HL-60/S4 treated with retinoic acid at 250 ng/mL for 4 days and 3 days (cell line): ENCODE results near the gene PRCC.

Source experiments
- in situ Hi-C: fragments of 300-500 bp; cut with MboI; formaldehyde crosslinking; loops from 2 replicates; pipeline ENCODE4 v1.7.0; 2022; ENCODE audit warnings: low sequenced_read_pairs

The PRCC gene

DNA sequence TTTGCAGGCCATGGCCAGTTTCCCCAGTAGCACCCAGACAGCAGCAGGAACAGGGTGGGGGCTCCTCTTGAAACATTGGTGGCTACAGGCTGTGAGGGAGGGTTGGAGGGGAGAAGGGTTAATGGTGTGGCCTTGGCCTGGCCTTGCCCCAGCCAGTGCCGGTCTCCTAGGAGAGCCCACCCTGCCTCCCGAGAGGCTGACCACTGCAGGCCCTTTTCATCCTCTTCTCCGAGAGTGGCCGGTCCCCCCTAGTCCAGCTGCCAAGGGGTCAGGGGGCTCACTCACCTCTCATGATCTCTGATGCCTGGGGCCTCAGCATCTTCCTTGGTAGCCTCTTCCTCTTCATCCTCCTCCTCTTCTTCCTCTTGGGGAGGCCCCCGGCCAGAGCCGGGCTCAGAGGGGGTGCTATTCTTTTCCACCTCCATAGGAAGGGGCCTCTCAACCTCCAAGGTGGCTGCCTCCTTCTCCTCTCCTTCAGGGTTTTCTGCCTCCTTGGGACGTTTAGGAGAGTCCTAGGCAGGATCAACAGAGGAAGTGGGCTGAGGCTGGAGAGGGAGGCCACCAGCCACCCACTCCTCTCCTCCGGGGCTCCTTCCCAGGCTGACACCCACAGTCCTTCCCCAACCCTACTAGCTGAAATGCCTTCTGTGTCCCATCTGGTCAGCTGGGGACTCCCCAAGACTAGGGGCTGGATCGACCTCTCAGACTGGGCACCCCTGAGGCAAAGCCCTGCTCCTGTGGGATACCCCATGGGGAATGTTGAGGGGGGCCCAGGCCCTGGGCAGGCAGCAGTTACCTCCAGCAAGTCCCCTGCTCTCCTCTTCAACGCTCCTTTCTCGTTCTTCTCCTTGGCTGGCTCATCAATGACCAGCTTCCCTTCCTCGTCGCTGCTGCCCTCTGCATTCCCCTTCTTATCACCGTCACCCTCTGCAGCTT lies 23.7 kb upstream of the PRCC start:
- in situ Hi-C loops, result no loop called here

GRCh38 chr1:156744344-156744743 lies 23.0 kb upstream of the PRCC start:
- in situ Hi-C loops, result no loop called here

DNA sequence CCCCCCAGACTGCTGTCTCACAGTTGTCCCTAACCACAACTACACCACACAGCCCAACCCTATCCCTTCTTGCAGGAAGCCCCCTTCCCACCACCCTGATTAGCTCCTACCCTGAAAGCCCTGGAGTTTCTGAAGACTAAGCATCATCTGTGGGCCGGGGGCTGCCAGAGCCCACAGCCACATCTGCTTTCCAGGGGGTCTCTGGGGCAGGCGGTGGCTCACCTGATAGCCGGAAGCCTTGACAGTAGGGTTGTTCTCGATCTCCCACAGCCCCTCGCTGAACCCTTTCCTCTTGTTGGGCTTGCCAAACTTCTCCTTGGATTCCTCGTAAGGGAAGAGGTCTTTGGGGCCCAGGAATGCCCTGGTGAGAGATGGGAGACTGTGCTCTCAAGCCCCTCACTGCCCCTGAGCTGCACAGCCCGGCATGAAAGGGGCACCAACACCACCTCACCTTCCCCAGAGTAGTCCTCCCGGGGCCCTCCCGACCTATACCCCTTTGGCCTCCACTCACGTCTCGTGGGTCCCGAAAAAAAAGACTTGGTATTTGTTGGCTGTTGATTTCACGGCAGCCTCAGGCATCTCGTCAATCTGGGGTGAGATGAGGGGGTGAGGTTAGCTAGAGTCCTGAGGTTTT lies 22.4 kb upstream of the PRCC start:
- in situ Hi-C loops, result no loop called here

- in situ Hi-C loops, result no loop called here
These were observed 21.5 kb upstream of the PRCC start for GRCh38 chr1:156745881-156746280.

GRCh38 chr1:156746406-156746727 lies 21.0 kb upstream of the PRCC start:
- in situ Hi-C loops, result no loop called here

GRCh38 chr1:156746728-156747631 lies 20.4 kb upstream of the PRCC start:
- in situ Hi-C loops, result no loop called here

DNA sequence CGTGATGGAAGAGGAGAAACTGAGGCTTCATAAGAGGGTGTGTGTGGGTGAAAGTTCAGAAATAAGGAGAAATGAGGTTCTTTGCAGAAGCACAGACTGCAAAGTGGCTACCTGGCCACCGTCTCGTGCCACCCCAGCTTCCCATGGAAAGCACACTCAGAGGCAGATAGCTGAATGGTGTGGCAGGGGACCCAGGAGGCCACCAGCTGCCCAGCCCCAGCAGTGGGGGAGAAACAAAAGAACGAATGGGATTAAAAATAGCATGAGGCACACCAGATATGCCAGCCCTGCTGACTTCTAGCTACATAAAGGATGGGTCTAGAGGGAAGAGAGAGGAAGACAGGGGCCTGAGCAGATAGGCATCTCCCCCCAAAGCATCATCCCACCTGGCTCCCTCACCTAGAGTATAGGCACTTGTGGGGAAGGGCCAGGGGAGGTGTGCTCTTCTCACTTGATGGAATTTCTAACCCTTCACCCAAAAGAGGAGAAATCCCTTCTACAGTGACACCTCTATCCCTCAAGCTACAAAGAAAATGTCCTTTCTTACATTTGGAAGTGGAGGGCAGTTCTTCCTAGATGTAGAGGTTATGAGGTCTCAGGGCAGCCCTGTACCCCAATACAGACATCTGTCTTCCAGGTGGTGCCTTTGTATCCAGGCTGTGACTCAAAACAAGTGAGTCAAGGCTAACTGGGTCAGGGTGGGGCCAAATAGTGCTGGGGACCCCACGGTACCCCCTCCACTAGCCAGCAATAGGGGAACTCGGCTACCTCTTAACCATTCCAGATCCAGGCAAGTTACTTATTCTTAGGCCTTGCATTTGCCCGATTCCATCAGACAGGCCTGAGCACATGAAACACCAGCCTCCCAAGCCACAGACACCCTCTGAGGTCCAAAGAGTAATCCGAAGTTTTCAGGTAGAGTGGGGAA lies 19.3 kb upstream of the PRCC start:
- in situ Hi-C loops, result no loop called here

DNA sequence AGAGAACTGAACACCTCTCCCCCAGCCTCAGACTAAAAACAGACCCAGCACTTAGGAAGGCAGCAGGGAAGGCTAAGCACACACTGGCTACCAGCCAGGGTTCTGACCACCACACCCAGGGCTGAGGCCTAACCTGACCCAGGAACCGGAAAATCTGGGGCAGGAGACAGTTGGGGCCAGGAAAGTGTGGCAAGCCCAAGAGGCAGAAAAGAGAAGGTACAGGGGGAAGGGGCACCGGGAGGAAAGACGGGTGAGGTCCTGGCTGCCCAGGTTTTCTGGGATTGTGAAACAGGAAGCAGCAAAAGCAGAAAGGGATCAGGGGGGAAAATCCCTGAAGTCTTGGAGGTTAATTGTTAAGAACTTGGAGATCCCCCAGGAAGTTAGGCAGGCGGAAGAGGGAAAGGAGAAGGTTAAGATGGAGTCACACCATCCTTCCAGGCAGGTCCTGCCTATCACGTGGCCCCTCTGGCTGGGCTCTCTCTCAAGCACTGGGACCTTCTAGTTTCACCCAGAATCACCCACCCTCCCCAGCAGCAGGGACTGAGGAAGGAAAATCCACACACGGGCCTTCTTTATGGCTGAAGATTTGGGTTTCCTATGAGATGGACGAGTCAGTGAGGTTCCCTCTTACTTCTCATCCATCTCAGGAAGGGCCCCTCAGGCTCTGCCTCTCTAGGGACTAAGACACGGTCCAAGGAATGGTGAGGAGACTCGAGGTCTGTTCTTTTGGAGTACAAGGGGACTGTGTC lies 18.5 kb upstream of the PRCC start:
- in situ Hi-C loops, result no loop called here

DNA sequence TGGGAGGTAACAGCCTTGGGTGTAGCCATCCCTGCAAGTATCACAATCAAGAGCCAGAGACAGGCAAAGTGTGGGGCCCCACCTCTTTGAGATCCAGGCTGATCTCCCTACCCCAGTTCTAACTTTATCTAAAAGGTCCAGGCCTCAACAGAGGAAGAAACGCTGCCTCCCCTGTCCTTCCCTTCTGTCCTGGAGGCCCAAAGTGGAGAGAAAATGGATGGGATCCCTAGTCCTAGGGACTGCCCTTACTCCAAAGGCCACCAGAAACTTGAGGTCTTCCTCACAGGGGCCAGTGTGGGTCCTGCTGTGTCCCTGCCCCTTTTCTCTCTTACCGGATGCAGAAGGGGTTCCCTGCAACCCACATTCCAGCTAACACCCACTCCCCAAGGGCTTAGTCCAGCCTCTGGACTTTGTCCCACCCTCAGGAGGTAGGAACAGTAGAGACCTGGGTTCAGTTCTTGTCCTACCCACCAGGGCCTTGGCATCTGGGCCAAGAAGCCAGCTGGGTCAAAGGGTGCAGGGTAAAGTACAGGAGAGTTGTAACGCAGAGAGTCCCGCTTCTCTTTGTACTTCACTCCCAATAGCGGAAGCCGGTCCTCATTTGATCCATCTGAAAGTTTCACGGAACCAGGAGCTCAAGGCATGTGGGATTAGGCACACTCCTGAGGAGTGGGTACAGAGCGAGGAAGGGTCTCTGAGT lies 17.8 kb upstream of the PRCC start:
- in situ Hi-C loops, result no loop called here

GRCh38 chr1:156750191-156750672 lies 17.1 kb upstream of the PRCC start:
- in situ Hi-C loops, result no loop called here

- in situ Hi-C loops, result no loop called here
These were observed 16.5 kb upstream of the PRCC start for GRCh38 chr1:156750711-156751450.

GRCh38 chr1:156751451-156751756 lies 15.9 kb upstream of the PRCC start, which contains the start of gene HDGF:
HDGF (minus strand) TSS chr1:156751675; CDS start chr1:156751429, 246 bp downstream.
- in situ Hi-C loops, result no loop called here

- in situ Hi-C loops, result no loop called here
These were observed 15.4 kb upstream of the PRCC start for GRCh38 chr1:156751757-156752481.

- in situ Hi-C loops, result no loop called here
These were observed 14.4 kb upstream of the PRCC start for GRCh38 chr1:156752843-156753482.

DNA sequence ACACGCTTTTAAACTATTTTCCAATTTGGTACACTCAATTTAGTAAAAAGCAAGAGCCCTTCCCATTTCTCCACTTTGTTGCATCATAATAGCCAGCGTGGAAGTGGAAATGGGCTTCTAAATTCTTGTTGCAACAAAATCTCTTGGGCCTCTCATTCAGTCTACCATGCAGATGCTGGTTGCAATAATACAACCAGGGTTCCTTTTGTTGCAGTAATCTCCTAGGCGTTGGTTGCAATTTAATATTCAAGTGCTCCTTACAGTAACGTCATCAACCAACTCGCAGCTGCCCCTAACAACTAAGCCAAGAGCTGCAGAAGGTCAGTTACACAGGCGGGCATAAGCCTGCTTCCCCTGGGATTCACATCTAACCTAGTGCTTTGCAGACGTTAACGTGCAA lies 13.1 kb upstream of the PRCC start:
- in situ Hi-C loops, result no loop called here

DNA sequence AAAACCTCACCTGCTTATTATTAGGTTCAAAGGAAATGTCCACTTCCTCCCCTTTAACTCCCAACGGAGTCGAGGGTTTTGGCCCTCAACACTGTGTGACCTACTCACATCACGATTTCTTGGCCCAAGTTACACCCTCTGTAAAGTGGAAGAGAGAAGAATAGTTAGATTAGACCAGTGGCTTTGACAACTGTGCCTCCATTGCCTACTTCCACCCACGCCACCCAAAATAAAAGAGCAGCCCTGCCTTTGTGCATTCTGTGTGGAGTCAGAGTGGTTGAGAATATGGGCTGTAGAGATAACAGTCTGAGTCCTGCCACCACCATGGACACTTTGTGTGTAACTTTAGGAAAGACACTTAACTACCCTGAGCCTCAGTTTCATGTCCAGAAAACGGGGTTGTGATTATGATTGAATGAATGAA lies 11.8 kb upstream of the PRCC start:
- in situ Hi-C loops, result no loop called here

GRCh38 chr1:156756355-156756754 lies 11.0 kb upstream of the PRCC start:
- in situ Hi-C loops, result no loop called here
